Left lung (tissue), 10 donors: ENCODE measurements around the gene BUD23. TPM values are rescaled to one million over a fixed set of nuclear protein-coding genes. Genes with fewer than 3 reads are reported as not detected.
"Not testable (repeated sequence)": the region's sequence is repeated elsewhere in the genome, so short reads cannot be mapped to it uniquely, and the experiment has no call there.

ENCODE experiments used
- ATAC-seq: fragments of 200-7000 bp; cut with Tn5 transposase; one replicate; pipeline ENCODE4 v1.9.1; 2020; ENCODE audit warnings: moderate library complexity
- DNase-seq, 4 donors: peaks; one replicate each; pipeline ENCODE4 v3.0.0-alpha.2; 2013 to 2020
- H3K27ac ChIP-seq, 2 donors: fragments of 200-600 bp; sonication (generic) in 1 of 2; one replicate each; pipeline versions ENCODE4 v1.5.0 to v1.8.0; 2020 to 2021
- H3K27me3 ChIP-seq, 2 donors: fragments of 200-600 bp; sonication (generic) in 1 of 2; one replicate each; pipeline versions ENCODE4 v1.5.0 to v1.8.0; 2020 to 2021
- H3K36me3 ChIP-seq, 2 donors: fragments of 200-600 bp; sonication (generic) in 1 of 2; one replicate each; pipeline versions ENCODE4 v1.5.0 to v1.8.0; 2020 to 2021
- H3K4me1 ChIP-seq, 2 donors: fragments of 200-600 bp; one replicate each; pipeline ENCODE4 v1.8.0; 2021
- H3K4me3 ChIP-seq, 2 donors: fragments of 200-600 bp; sonication (generic) in 1 of 2; one replicate each; pipeline versions ENCODE4 v1.5.0 to v1.8.0; 2020 to 2021; ENCODE audit warnings: mild to moderate bottlenecking in 1 of 2
- H3K9me3 ChIP-seq, 2 donors: fragments of 200-600 bp; sonication (generic) in 1 of 2; one replicate each; pipeline versions ENCODE4 v1.5.0 to v1.8.0; 2020 to 2021
- intact Hi-C, 2 donors: fragments of 100-400 bp; cut with DNase I; formaldehyde crosslinking; loops; one replicate each; pipeline versions ENCODE4 v1.11.2 to v1.14.2; 2022
- polyA plus RNA-seq, 6 donors: library from polyadenylated mRNA; unstranded; fragments of 120-200 nt; gene quantifications; one replicate each; pipeline ENCODE4 v1.2.1, GENCODE V29; 2013; ENCODE audit not compliant: insufficient read length in 6 of 6
- total RNA-seq, 2 donors: library from RNA; stranded (reverse); fragmentation: NEBNext Ultra II Directional; extraction: Animal tissue kit (Norgen Biotek cat#: 25700); gene quantifications; one replicate each; pipeline ENCODE4 v1.2.1, GENCODE V29; 2021
- TF ChIP-seq, protein P1 (sequence below), 2 donors: fragments of 200-600 bp; sonication (generic) in 1 of 2; IDR thresholded peaks; one replicate each; pipeline versions ENCODE4 v1.5.0 to v1.8.0; 2021; ENCODE audit warnings: antibody characterized with exemption in 2 of 2
- donor health status: DM: no; HTN: yes; CAD: no.
- donor health status: DM: no; HTN: no; CAD: no.

The BUD23 gene
- total and polyA plus RNA-seq, 8 donors, result 44.6 to 95.0 (median 77.8) TPM

DNA sequence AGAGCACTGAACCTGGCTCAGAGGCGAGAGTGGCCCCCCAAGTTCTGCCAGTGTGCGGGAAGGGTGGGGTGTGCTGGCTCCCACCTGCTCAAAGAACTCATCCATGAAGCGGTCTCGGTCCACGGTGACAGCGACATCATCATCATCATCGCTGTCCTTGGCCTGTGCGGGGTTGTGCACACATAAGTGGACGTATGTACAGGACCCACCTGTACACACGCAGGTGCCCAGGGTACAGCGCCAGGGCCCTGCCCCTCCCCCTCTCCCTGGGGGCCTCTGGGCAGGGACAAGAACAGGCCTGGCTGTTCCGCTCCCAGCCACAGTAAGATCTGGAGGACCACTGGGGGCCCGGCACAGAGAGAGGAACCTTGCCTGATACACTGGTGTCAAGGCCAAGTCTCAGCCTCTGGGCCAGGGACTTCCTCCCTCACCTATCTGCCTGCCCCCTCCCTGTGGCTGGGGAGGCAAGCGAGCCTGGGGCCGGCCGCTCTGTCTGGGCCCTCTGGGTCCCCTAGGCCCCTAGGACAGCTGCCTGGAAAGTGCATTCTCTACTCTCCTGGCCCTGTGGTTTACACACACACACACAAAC lies 25.7 kb downstream of the BUD23 start:
- Histone ChIP-seq H3K27ac (no peak overlapping the region), H3K9me3 (no peaks in the 10 kb centered on the region), H3K4me1 (peaks cover 2 to 7% of the 10 kb centered on the region in 2 donors), H3K4me3 (no peak overlapping the region), H3K36me3 (peaks cover 0 to 4% of the 10 kb centered on the region in 2 donors), H3K27me3 (peaks cover 0 to 48% of the 10 kb centered on the region in 2 donors)
- intact Hi-C loops, result no loop called here
- TF ChIP-seq, protein P1, sequence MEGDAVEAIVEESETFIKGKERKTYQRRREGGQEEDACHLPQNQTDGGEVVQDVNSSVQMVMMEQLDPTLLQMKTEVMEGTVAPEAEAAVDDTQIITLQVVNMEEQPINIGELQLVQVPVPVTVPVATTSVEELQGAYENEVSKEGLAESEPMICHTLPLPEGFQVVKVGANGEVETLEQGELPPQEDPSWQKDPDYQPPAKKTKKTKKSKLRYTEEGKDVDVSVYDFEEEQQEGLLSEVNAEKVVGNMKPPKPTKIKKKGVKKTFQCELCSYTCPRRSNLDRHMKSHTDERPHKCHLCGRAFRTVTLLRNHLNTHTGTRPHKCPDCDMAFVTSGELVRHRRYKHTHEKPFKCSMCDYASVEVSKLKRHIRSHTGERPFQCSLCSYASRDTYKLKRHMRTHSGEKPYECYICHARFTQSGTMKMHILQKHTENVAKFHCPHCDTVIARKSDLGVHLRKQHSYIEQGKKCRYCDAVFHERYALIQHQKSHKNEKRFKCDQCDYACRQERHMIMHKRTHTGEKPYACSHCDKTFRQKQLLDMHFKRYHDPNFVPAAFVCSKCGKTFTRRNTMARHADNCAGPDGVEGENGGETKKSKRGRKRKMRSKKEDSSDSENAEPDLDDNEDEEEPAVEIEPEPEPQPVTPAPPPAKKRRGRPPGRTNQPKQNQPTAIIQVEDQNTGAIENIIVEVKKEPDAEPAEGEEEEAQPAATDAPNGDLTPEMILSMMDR (IDR thresholded peaks at IDR 0.05), result no peak
- DNase-seq (no peak), ATAC-seq (no peak)

DNA sequence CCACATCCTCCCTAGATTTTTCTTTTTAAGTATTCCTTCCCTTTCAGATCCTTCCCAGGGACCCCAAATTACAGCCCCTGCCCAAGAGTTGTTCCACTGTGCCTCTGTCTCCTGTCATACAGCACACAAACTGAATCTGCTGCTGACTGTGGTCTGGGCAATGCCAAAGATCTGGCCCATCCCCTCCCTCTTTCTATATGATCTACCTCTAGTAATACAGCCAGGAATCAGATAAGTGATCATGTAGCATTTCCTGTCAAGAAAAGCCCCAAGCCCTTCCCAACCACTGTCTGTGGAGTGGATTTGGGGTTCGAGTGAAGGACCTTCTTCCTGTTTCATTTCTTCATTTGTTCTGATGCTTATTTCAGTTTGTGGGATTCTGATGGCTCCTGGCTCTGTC lies 29.4 kb downstream of the BUD23 start:
- Histone ChIP-seq H3K36me3 (peaks cover 0 to 4% of the 10 kb centered on the region in 2 donors), H3K27me3 (peaks cover 0 to 45% of the 10 kb centered on the region in 2 donors), H3K27ac (no peak overlapping the region), H3K9me3 (no peaks in the 10 kb centered on the region), H3K4me3 (no peak overlapping the region), H3K4me1 (peaks cover 0 to 26% of the 10 kb centered on the region in 2 donors)
- ATAC-seq (no peak), DNase-seq (no peak)
- intact Hi-C loops, result no loop called here
- TF ChIP-seq, protein P1 (IDR thresholded peaks at IDR 0.05), result no peak

DNA sequence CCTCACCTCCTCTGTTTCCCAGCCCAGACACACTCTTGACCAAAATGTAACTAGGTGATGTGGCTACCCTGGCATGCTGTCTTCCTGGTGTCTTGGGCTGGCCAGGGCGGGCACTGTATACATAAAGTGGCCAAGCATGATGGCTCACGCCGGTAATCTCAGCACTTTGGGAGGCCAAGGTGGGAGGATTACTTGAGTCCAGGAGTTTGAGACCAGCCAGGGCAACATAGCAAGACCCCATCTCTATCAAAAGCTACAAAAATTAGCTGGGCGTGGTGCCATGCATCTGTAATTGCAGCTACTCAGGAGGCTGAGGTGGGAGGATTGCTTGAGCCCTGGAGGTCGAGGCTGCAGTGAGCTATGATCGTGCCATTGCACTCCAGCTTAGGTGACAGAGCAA lies 29.9 kb downstream of the BUD23 start:
- DNase-seq, H3K27ac ChIP-seq, intact Hi-C loops, H3K36me3 ChIP-seq, ATAC-seq, H3K4me3 ChIP-seq, H3K9me3 ChIP-seq: not testable (repeated sequence)
- H3K27me3 ChIP-seq, result peaks cover 0 to 46% of the 10 kb centered on the region in 2 donors
- H3K4me1 ChIP-seq, result peaks cover 3 to 31% of the 10 kb centered on the region in 2 donors

DNA sequence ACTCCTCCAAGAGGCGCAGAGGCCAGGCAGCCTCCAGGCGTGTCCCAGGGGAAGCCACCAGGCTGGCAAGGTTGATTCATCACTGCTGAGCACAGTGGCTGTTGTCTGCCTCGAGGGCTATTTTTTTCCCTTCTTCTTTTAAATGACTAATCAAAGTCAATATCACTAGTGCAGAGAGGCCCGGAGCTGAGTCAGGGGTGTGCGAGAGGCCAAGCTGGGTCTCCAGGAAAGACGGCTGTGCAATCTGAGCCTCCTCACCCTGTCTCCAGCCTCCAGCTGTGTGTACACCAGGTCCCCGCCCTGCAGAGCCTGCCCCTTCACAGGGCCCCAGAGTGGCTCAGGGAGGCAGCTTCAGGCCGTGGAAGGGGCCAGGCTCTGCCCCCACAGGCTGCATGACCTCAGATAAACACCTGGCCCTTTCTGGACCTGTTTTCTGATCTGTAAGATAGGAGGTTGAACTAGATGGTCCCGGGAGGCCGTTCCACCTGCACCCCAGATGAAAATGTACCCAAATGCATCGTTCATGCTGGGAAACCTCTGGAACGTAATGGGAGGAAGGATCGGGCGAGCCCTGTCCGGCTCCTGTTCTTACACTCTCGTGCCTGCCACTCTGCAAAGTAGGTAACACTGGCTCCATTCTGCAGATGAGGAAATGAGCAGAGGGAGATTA lies 32.4 kb downstream of the BUD23 start:
- DNase-seq, result peak in 1 of 4 donors; percentile 43
- Histone ChIP-seq H3K4me1 (peaks cover 10 to 46% of the 10 kb centered on the region in 2 donors), H3K27ac (no peak overlapping the region)

DNA sequence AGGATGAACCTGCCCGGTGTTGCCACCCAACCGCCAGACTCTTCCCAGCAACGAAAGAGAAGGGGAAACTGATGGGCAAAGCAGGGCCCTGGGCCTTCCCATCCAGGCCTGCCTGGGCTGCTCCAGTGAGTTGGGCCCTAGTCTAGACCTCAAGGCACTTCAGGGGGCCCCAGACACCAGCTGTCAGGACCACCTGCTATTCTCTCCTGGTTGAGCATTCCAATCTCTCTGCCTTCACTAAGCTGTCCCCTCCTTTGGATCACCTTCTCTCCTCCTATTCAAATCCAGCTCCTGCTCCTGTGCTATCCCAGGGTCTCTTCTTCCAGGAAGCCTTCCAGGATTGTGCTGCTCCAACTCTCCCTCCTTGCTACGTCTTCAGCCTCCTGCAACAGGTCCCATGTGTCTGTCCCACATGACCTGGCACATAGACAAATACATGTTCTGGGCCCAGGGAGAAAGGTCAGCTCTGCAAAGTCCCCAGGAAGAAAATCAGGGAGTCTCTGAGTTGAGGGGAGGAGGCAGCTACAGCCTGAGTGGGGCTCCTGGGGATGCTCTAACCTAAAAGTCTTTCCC lies 33.0 kb downstream of the BUD23 start:
- intact Hi-C loops, result no loop called here
- Histone ChIP-seq H3K27me3 (peaks cover 0 to 72% of the 10 kb centered on the region in 2 donors), H3K36me3 (no peaks in the 10 kb centered on the region), H3K4me1 (peaks cover 10 to 46% of the 10 kb centered on the region in 2 donors), H3K27ac (no peak overlapping the region), H3K9me3 (no peaks in the 10 kb centered on the region), H3K4me3 (no peak overlapping the region)
- DNase-seq (no peak), ATAC-seq (no peak)
- TF ChIP-seq, protein P1 (IDR thresholded peaks at IDR 0.05), result no peak

More for the DNA sequence above, 32.4 kb downstream of the BUD23 start:
- TF ChIP-seq, protein P1 (IDR thresholded peaks at IDR 0.05), result no peak
- Histone ChIP-seq H3K36me3 (no peaks in the 10 kb centered on the region), H3K4me3 (no peak overlapping the region), H3K9me3 (no peaks in the 10 kb centered on the region), H3K27me3 (peaks cover 0 to 68% of the 10 kb centered on the region in 2 donors)
- peak; percentile 68 for ATAC-seq
- intact Hi-C loops, result no loop called here
